PC-9 (cell line): Measurements from ENCODE around the gene GSTA4.

Experiments used
- CTCF ChIP-seq: fragments of 200-600 bp; sonication (generic); conservative IDR thresholded peaks from 2 replicates; pipeline ENCODE4 v1.6.1; 2017; ENCODE audit warnings: mixed run types, antibody characterized with exemption, mild to moderate bottlenecking, moderate library complexity
- EZH2 ChIP-seq: fragments of 200-600 bp; sonication (generic); IDR thresholded peaks from 2 replicates; pipeline ENCODE4 v1.8.0; 2017; ENCODE audit warnings: antibody characterized with exemption, low read depth

DNA sequence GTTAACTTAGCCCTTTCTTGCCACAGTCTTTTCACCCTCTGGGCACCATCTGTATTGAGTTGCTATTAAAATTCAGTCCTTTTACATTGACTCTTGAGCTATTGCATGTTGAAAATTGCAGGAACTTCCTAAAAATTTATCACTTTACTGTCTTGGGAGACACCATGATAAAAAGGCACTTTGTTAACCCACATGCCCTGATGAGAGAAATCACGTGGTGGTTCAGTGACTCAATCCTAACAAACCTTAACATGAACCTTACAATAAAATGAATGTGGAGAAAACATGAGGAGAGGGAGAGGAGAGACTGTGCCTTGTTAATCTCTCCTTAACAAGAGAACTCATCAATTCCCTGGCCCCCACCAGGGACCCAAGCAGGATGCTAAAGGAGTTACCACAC is 30.8 kb downstream of the GSTA4 start:
- no peak for TF ChIP-seq CTCF
- no peak for TF ChIP-seq EZH2
